Coronary artery (tissue), 2 donors: ENCODE results near the gene SPRED2.

Experiments
- DNase-seq: peaks from one replicate; pipeline ENCODE4 v3.0.0-alpha.2; 2017; ENCODE audit warnings: low spot score
- H3K27ac ChIP-seq, 2 donors: fragments of 200-600 bp; sonication (generic); one replicate each; pipeline ENCODE4 v1.5.1; 2016 to 2019
- H3K4me3 ChIP-seq: fragments of 200-600 bp; sonication (generic); 2 replicates; pipeline ENCODE4 v1.5.1; 2016; ENCODE audit warnings: mild to moderate bottlenecking, moderate library complexity
- TF ChIP-seq, protein P1 (sequence below): fragments of 200-600 bp; sonication (generic); IDR thresholded peaks from one replicate; pipeline ENCODE4 v1.5.1; 2019; ENCODE audit warnings: antibody characterized with exemption

SPRED2 gene, protein sequence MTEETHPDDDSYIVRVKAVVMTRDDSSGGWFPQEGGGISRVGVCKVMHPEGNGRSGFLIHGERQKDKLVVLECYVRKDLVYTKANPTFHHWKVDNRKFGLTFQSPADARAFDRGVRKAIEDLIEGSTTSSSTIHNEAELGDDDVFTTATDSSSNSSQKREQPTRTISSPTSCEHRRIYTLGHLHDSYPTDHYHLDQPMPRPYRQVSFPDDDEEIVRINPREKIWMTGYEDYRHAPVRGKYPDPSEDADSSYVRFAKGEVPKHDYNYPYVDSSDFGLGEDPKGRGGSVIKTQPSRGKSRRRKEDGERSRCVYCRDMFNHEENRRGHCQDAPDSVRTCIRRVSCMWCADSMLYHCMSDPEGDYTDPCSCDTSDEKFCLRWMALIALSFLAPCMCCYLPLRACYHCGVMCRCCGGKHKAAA

DNA sequence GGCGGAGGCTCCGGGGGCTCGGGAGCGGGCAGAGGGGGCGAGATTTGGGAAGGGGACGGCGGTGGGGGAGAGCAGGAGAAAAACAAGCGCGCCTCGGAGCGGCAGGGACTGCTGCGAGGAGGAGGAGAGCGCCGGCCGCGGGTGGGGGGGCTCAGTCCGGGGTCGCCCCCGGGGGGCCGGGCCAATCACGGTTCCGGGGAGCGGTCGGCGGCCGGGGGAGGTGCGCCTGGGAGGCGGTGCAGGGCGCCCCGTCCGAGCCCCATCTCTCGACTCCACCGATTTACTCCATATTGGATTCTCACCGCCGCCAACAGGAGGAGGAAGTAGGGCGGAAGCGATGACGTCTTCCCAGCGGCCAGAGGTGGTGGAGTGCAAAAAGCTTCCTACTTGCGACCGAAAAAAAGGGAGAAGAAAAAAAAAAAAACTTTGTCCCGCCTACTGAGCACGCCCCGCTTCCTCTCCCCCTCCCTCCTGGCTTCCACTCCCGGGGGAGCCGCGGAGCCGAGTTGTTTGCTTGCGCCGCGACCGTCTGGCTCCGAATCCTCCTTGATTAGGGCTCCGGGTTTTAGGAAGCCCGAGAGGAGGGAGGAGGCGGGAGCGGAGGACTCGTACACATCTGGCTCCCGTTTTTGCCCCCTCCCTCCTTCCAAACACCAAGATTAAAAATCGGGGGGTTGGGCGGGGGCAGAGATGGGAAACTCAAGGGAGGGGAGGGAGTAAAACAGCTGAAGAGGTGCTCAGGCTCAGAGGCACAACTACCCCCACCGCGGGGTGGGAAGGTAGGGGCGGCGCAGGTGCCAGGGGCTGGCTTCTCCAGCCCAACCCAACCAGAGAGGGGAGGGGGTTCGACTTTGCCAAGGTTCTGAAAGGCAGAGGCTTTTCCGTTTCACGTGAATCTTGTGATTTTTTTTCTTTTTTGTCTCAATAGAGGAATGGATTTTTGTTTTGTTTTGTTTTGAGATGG is at the start of gene SPRED2:
Gene SPRED2, minus strand, starts transcription at position 373 of the 964 bp plus-strand sequence. CDS start 612 bp downstream, outside the sequence.
- peak within 1 kb of the TSS; percentile 89 for H3K4me3 ChIP-seq
- peak; percentile 98 for DNase-seq
- H3K27ac ChIP-seq: peak within 1 kb of the TSS; percentile 94 to 97
- TF ChIP-seq, protein P1, sequence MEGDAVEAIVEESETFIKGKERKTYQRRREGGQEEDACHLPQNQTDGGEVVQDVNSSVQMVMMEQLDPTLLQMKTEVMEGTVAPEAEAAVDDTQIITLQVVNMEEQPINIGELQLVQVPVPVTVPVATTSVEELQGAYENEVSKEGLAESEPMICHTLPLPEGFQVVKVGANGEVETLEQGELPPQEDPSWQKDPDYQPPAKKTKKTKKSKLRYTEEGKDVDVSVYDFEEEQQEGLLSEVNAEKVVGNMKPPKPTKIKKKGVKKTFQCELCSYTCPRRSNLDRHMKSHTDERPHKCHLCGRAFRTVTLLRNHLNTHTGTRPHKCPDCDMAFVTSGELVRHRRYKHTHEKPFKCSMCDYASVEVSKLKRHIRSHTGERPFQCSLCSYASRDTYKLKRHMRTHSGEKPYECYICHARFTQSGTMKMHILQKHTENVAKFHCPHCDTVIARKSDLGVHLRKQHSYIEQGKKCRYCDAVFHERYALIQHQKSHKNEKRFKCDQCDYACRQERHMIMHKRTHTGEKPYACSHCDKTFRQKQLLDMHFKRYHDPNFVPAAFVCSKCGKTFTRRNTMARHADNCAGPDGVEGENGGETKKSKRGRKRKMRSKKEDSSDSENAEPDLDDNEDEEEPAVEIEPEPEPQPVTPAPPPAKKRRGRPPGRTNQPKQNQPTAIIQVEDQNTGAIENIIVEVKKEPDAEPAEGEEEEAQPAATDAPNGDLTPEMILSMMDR: no peak

DNA sequence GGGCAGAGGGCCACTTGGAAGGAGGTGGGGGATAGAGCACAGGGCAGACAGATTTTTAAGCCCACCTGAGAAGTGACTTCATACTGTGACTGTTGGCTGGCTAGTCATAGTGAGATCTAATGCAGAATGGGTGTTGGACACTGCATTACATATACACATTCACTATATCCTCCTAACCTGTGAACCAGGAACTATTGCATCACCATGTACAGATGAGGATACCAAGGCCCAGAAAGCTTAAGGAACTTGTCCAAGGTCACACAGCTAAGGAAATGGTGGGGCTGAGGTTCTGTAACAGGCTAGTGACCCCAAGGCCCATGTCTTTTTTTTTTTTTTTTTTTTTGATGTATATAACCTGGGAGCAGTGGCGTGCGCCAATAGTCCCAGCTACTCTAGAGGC is 49.6 kb upstream of the SPRED2 start:
- H3K27ac ChIP-seq: no peak overlapping the region
- H3K4me3 ChIP-seq: no peak overlapping the region
- TF ChIP-seq, protein P1: no peak
- DNase-seq: no peak

DNA sequence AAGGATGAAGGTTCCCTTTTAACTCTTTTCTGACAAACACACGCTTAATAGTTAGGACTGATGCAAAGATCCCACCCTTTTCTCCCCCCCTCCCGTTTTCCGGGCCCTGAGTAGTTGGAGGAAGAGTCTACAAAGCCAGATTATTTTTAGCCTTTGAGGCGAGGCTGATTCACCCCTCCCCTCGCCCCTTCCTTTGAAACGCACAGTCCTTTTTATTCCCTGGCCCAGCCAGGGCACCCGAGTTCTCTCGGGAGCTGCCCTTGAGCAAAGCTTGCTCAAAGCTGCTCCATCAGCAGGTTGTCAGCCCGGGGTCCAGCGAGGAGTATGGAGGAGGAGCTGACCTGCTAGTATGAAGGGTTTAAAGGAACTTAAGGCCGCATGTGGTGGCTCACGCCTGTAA is 47.1 kb upstream of the SPRED2 start:
- H3K27ac ChIP-seq: no peak overlapping the region
- DNase-seq: no peak
- H3K4me3 ChIP-seq: no peak overlapping the region
- TF ChIP-seq, protein P1: no peak

DNA sequence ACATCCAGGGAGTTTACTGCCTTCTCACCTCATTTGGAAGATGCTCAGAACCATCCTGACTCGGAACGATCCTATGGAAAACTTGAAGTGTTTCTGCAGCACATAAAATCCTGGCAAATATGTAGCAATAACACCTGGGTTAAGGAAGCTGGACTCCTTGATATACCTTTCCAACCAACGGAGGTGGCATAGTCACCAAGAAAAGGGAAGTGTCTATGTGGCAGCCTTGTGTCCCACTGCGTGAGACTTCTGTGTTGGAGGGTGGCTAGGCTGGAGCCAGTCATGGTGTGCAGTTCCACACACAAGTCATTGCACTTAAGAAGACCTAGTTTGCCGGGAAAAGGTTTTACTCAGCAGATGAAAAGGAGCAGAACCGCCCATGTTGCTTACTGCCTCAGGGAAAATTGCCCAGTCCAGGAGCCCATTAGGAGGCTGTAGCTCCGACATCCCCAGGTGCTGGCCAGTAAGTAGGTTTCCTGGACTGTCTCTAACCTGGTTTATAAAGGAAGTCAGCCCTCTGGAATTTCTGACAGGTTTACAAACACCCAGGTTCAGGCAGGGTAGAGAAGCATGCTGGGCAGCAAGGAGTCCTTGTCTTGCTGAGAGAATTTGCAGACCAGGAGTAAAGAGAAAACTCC is 46.2 kb upstream of the SPRED2 start:
- Histone ChIP-seq H3K4me3 (no peak overlapping the region), H3K27ac (no peak overlapping the region)
- TF ChIP-seq, protein P1: no peak
- no peak for DNase-seq

DNA sequence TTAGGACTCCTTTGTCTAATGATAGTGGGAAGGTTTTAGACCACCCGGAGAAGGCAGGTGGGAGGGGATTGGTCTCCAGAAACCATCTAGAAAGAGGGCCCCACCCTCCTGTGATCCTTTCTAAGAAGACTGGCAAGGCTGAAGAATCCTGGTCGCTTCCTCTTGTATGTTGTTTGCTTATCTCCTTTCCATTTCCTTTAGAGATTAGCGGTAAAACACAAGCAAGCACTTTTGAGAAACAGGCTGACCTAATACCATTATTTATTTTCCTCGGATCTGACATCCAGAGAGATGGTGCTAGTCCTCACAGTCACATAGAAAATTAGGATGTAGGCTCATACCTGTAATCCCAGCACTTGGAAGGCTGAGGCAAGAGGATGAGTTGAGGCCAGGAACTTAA is 45.2 kb upstream of the SPRED2 start:
- TF ChIP-seq, protein P1: no peak
- H3K4me3 ChIP-seq: no peak overlapping the region
- no peak for DNase-seq
- no peak overlapping the region for H3K27ac ChIP-seq

- Histone ChIP-seq H3K27ac (no peak overlapping the region), H3K4me3 (no peak overlapping the region)
- DNase-seq: no peak
- TF ChIP-seq, protein P1: no peak
Measured at GRCh38 chr2:65476778-65477177, 44.4 kb upstream of the SPRED2 start.
